Vagina (tissue), 2 donors: ENCODE results near the gene DOK7. TPM values are rescaled to one million over a fixed set of nuclear protein-coding genes. Genes with fewer than 3 reads are reported as not detected.

ENCODE experiments used
- DNase-seq, 2 donors: peaks; one replicate each; pipeline ENCODE4 v3.0.0-alpha.2; 2017; ENCODE audit errors: extremely low spot score in 2 of 2
- H3K27ac ChIP-seq: fragments of 200-600 bp; sonication (generic); one replicate; pipeline ENCODE4 v1.5.1; 2019
- H3K27me3 ChIP-seq: fragments of 200-600 bp; sonication (generic); one replicate; pipeline ENCODE4 v1.5.1; 2019
- H3K36me3 ChIP-seq, 2 donors: fragments of 200-600 bp; sonication (generic); one replicate each; pipeline ENCODE4 v1.5.1; 2017 to 2019
- H3K4me1 ChIP-seq: fragments of 200-600 bp; sonication (generic); one replicate; pipeline ENCODE4 v1.5.1; 2019
- H3K4me3 ChIP-seq, 2 donors: fragments of 200-600 bp; sonication (generic); 1 replicate in 1 of 2; 2 replicates in 1 of 2; pipeline ENCODE4 v1.5.1; 2016 to 2019
- H3K9me3 ChIP-seq: fragments of 200-600 bp; sonication (generic); one replicate; pipeline ENCODE4 v1.5.1; 2019
- POLR2A ChIP-seq, 2 donors: fragments of 450-650 bp; IDR thresholded peaks; one replicate each; pipeline ENCODE4 v1.6.1; 2017; ENCODE audit warnings: antibody characterized with exemption in 2 of 2, mild to moderate bottlenecking in 2 of 2, moderate library complexity in 2 of 2
- POLR2AphosphoS5 ChIP-seq, 2 donors: sonication (generic); formaldehyde crosslinking; IDR thresholded peaks; one replicate each; pipeline ENCODE4 v1.9.0; 2017; ENCODE audit warnings: antibody characterized with exemption in 2 of 2, mild to moderate bottlenecking in 2 of 2, low read depth in 1 of 2; ENCODE audit not compliant: insufficient read depth in 1 of 2
- intact Hi-C: fragments of 100-400 bp; cut with DNase I; formaldehyde crosslinking; loops from one replicate; pipeline ENCODE4 v1.15.1; 2023
- total RNA-seq: library from RNA; depleted of rRNA; stranded (reverse); fragments of >200 nt; gene quantifications from one replicate; pipeline ENCODE4 v1.2.3, GENCODE V29; 2016
- TF ChIP-seq, protein P1 (sequence below), 3 experiments: fragments of 450-650 bp in 2 of 3; fragments of 200-600 bp in 1 of 3; sonication (generic) in 1 of 3; IDR thresholded peaks; one replicate each; pipeline ENCODE4 v1.5.1; 2017 to 2019; ENCODE audit warnings: antibody characterized with exemption in 3 of 3, mild to moderate bottlenecking in 2 of 3, moderate library complexity in 2 of 3

The DOK7 gene
- total RNA-seq, 1 donor from 2014 or later: 4.7 TPM

DNA sequence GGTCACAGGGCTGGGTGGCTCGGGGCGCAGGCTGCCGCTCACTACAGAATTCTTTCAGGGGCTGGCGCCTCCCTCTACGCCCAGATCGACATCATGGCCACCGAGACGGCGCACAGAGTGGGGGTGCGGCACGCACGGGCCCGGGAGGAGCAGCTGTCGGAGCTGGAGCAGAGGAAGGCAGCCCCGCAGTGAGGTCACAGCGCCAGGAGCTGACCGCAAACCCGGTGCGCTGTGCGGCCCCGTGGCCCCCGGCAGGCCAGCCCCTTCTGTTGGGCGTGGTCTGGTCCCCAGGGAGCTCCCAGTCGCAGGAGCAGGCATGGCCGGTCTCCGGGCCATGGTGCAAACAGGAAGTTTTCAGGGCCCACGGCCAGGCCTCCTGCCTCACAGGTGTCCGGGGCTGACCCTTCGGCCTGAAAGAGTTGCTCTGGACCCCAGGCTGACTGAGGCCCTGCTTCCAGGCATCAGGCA, 37.6 kb downstream of the DOK7 start:
- no peaks in the 10 kb centered on the region for H3K27me3 ChIP-seq
- no peak overlapping the region for H3K4me3 ChIP-seq
- no peak for DNase-seq
- no peaks in the 10 kb centered on the region for H3K9me3 ChIP-seq
- intact Hi-C loops: no loop called here
- H3K36me3 ChIP-seq: peaks cover 0 to 7% of the 10 kb centered on the region in 2 donors
- no peak overlapping the region for H3K27ac ChIP-seq
- H3K4me1 ChIP-seq: peaks cover 7% of the 10 kb centered on the region
- TF ChIP-seq POLR2AphosphoS5 (IDR thresholded peaks at IDR 0.05; ENCODE audit: insufficient read depth in 1 of 2, low read depth in 1 of 2): no peak
- TF ChIP-seq, protein P1, sequence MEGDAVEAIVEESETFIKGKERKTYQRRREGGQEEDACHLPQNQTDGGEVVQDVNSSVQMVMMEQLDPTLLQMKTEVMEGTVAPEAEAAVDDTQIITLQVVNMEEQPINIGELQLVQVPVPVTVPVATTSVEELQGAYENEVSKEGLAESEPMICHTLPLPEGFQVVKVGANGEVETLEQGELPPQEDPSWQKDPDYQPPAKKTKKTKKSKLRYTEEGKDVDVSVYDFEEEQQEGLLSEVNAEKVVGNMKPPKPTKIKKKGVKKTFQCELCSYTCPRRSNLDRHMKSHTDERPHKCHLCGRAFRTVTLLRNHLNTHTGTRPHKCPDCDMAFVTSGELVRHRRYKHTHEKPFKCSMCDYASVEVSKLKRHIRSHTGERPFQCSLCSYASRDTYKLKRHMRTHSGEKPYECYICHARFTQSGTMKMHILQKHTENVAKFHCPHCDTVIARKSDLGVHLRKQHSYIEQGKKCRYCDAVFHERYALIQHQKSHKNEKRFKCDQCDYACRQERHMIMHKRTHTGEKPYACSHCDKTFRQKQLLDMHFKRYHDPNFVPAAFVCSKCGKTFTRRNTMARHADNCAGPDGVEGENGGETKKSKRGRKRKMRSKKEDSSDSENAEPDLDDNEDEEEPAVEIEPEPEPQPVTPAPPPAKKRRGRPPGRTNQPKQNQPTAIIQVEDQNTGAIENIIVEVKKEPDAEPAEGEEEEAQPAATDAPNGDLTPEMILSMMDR (IDR thresholded peaks at IDR 0.05): no peak
- TF ChIP-seq POLR2A (IDR thresholded peaks at IDR 0.05): no peak

DNA sequence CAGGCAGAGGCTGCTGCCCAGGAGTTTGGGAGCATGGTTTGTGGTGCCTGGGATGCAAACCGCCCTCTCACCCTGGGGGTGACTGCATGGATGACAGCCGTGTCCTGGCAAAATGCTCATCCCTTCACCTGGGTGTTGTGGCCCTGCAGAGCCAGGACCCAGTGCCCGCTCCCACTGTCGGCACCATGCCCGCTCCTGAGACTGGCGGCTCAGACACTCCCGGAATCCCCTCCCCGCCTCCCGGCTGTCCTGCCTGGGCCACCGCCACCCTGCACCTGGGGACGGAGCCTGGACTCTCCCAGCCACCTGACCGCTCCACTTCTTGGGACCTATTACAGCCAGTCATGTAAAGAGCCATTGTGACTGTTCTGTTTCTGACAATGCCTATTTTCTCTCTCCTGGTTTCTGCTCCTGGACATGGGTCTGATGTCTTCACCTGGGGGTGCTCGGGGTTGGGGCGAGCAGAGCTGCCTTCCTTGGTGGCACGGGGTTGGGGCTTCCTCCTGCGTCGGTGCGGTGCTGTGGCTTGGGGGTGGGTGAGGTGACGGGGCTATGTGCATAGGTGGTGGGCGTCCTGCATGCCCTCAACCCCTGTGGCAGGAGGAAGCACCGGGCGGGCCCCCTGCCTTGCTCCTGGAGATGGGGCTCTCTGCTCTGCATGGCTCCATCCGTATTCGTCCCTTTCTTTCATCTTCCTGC, 38.2 kb downstream of the DOK7 start:
- peaks cover 0 to 7% of the 10 kb centered on the region in 2 donors for H3K36me3 ChIP-seq
- no peak overlapping the region for H3K27ac ChIP-seq
- TF ChIP-seq, protein P1 (IDR thresholded peaks at IDR 0.05): no peak
- TF ChIP-seq POLR2AphosphoS5 (IDR thresholded peaks at IDR 0.05; ENCODE audit: insufficient read depth in 1 of 2, low read depth in 1 of 2): no peak
- no peak for TF ChIP-seq POLR2A (IDR thresholded peaks at IDR 0.05)
- intact Hi-C loops: no loop called here
- H3K27me3 ChIP-seq: no peaks in the 10 kb centered on the region
- H3K4me3 ChIP-seq: no peak overlapping the region
- no peaks in the 10 kb centered on the region for H3K9me3 ChIP-seq
- peaks cover 7% of the 10 kb centered on the region for H3K4me1 ChIP-seq
- no peak for DNase-seq

DNA sequence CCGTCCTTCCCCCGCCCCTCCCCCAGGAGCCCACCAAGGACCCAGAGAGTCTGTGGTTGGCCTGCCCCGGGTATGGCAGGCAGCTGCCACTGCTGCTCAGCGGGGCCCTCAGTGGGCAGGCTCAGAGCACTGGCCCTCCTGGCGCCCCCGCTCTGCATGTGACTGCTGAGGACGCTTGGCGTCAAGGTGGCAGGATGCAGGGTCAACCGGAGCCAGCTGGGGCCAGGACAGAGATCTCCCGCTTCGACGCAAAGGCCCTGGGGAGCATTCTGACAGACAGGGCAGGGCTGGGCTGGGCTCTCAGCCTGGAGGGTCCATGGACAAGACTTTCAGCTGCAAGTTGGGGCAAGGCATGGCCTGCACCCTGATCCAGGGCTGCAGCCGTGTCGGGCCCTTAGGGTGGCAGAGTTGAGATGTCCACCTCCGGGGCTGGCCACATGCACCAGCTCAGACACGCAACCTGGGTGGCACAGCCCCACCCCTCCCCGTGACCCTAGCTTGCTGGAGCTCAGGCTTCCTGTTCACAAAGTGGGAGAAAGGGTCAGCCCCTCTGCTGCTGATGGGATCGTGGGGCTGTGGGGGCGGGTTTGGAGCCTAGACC, 38.8 kb downstream of the DOK7 start:
- H3K9me3 ChIP-seq: no peaks in the 10 kb centered on the region
- peaks cover 7% of the 10 kb centered on the region for H3K4me1 ChIP-seq
- H3K27me3 ChIP-seq: no peaks in the 10 kb centered on the region
- no peak for DNase-seq
- H3K4me3 ChIP-seq: no peak overlapping the region
- H3K27ac ChIP-seq: no peak overlapping the region
- peaks cover 0 to 12% of the 10 kb centered on the region in 2 donors for H3K36me3 ChIP-seq
- TF ChIP-seq POLR2AphosphoS5 (IDR thresholded peaks at IDR 0.05; ENCODE audit: insufficient read depth in 1 of 2, low read depth in 1 of 2): no peak
- no peak for TF ChIP-seq POLR2A (IDR thresholded peaks at IDR 0.05)
- TF ChIP-seq, protein P1 (IDR thresholded peaks at IDR 0.05): no peak
- intact Hi-C loops: no loop called here

DNA sequence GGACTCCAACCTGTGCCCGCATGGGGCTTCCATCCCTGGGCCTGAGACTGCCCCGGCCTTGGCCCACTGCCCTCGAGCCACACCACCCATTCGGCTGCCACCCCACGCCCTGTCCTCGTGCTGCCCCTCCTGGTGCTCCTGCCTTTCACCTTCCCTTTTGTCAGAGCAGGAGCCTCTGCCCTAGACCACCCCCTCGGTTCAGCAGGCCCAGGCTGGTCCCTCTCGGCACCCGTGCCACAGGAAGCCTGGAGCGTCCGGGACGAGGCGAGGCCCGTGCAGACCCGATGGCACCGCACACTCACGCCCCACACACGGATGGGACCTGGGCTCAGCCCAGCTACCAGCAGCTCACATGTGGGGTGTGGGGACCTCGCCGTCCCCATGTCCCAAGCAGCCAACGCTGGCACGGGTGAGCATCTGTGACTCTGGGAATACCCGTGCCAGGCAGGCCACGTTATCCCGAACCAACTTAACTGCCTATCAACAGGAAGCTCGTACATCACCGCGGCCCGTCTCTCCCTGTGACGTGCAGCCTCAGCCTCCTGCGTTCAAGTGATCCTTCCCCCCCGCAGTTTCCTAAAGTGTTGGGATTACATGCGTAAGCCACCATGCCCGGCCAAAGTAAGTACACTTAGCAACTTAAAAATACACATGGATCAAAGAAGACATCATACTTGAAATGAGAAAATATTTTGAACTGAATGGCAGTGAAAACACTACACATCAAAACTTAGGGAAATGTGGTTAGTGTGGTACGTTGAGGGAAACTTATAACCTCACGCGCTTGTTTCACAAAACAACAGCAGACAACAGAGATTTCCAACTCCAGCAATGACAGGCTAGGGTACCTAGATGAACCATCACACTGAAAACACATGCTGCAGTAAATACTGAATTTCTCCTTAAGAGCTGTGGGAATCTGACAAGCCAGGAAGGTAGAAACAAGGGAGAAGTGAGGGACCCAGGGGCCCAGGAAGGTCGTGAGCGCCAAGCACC, 40.1 kb downstream of the DOK7 start:
- Histone ChIP-seq H3K4me3 (no peak overlapping the region), H3K27me3 (no peaks in the 10 kb centered on the region), H3K36me3 (peaks cover 0 to 18% of the 10 kb centered on the region in 2 donors), H3K27ac (no peak overlapping the region), H3K9me3 (no peaks in the 10 kb centered on the region), H3K4me1 (peaks cover 7% of the 10 kb centered on the region)
- DNase-seq: no peak
- TF ChIP-seq POLR2AphosphoS5 (IDR thresholded peaks at IDR 0.05; ENCODE audit: insufficient read depth in 1 of 2, low read depth in 1 of 2): no peak
- no peak for TF ChIP-seq POLR2A (IDR thresholded peaks at IDR 0.05)
- TF ChIP-seq, protein P1 (IDR thresholded peaks at IDR 0.05): no peak
- intact Hi-C loops: no loop called here
